Calu3 (cell line): ENCODE measurements around the gene APOL2. TPM values are rescaled to one million over a fixed set of nuclear protein-coding genes. Genes with fewer than 3 reads are reported as not detected.

Experiments used
- Bru-seq: library from RNA; stranded (reverse); fragments of 400-500 nt; gene quantifications from one replicate; lab custom pipeline; 2021; lab: Mats Ljungman, UMichigan
- BruChase-seq, 2 experiments: library from RNA; stranded (reverse); fragments of 400-500 nt; gene quantifications; one replicate each; lab custom pipeline; 2021; lab: Mats Ljungman, UMichigan
- BruUV-seq: library from RNA; stranded (reverse); fragments of 400-500 nt; replicated peaks from 2 replicates; lab custom pipeline; 2021; lab: Mats Ljungman, UMichigan
- CTCF ChIA-PET: fragments of 300-600 bp; sonication (Branson Sonifier 250); formaldehyde crosslinking; loops from one replicate; lab custom pipeline; 2022; ENCODE audit warnings: antibody characterized with exemption; lab: Charles Lee
- DNase-seq: peaks from one replicate; pipeline ENCODE4 v3.0.0; 2022
- H3K27ac Mint-ChIP-seq: one replicate; pipeline ENCODE4 v1.8.0; 2022; ENCODE audit warnings: mixed read lengths; ENCODE audit not compliant: unreplicated experiment
- H3K27me3 Mint-ChIP-seq: one replicate; pipeline ENCODE4 v1.8.0; 2022; ENCODE audit warnings: mixed read lengths; ENCODE audit not compliant: unreplicated experiment
- H3K36me3 Mint-ChIP-seq: one replicate; pipeline ENCODE4 v1.8.0; 2022; ENCODE audit warnings: mild to moderate bottlenecking, moderate library complexity, mixed read lengths; ENCODE audit not compliant: insufficient read depth, unreplicated experiment
- H3K4me1 Mint-ChIP-seq: one replicate; pipeline ENCODE4 v1.8.0; 2022; ENCODE audit warnings: mild to moderate bottlenecking, low read depth, mixed read lengths; ENCODE audit not compliant: unreplicated experiment
- H3K4me3 Mint-ChIP-seq: one replicate; pipeline ENCODE4 v1.8.0; 2022; ENCODE audit warnings: mild to moderate bottlenecking, low read depth, moderate library complexity, mixed read lengths; ENCODE audit not compliant: unreplicated experiment
- H3K9me3 Mint-ChIP-seq: one replicate; pipeline ENCODE4 v1.8.0; 2022; ENCODE audit warnings: low read depth, mixed read lengths; ENCODE audit not compliant: unreplicated experiment
- CTCF ChIP-seq: fragments of 200-600 bp; IDR thresholded peaks from one replicate; pipeline ENCODE4 v1.8.0; 2022; ENCODE audit warnings: antibody characterized with exemption; ENCODE audit not compliant: unreplicated experiment
- intact Hi-C: fragments of 100-400 bp; cut with micrococcal nuclease; formaldehyde crosslinking; loops from one replicate; pipeline ENCODE4 v1.10.0; 2022; ENCODE audit not compliant: unreplicated experiment
- long read RNA-seq: library from polyadenylated mRNA; stranded (forward); transcript quantifications from one replicate; pipeline ENCODE4 v2.0.0, GENCODE V29; 2022
- total RNA-seq: library from RNA; stranded (reverse); gene quantifications from 2 replicates; pipeline ENCODE4 v1.2.3, GENCODE V29; 2022

The APOL2 gene
- 90.1 and 154 TPM in 2 replicates for total RNA-seq
- Bru-seq, nascent RNA = percentile 97 among the genes with signal in this experiment
- BruChase-seq, experiment 1, labeled RNA remaining after a 6-hour chase = percentile 94 among the genes with signal in this experiment
- BruChase-seq, experiment 2, labeled RNA remaining after a 2-hour chase = percentile 95 among the genes with signal in this experiment
- long read RNA-seq, transcript APOL2-202 (5 exons, 2,551 nt) = major isoform, 39 of 73 reads
- long read RNA-seq, partial matches to known transcripts = 1 of 73 reads
- long read RNA-seq, other reads (novel, unspliced or antisense) = 28 of 73 reads

- peak within 1 kb of the TSS; percentile 95 for H3K27ac Mint-ChIP-seq
- no peaks in the 10 kb centered on the region for H3K27me3 Mint-ChIP-seq
- peak within 1 kb of the TSS; percentile 97 for H3K4me3 Mint-ChIP-seq
- DNase-seq = peak; percentile 92
- intact Hi-C loops = loop anchor here (2.0 to 5.0 kb wide), 2 partner anchors 13 to 288 kb away; partner anchors contain the start of genes APOL1 and EIF3D
- no TSS peak for BruUV-seq
- peak; percentile 67 for TF ChIP-seq CTCF
- peaks cover 52% of the 10 kb centered on the region for H3K36me3 Mint-ChIP-seq
- H3K4me1 Mint-ChIP-seq = peaks cover 66% of the 10 kb centered on the region
- CTCF ChIA-PET = interaction anchor here (0.9 to 4.3 kb wide), 5 partner anchors 12 to 45 kb away, joined by 3 to 63 read pairs (median 4); partner anchors contain the start of gene APOL1
- H3K9me3 Mint-ChIP-seq = peaks cover 4% of the 10 kb centered on the region
These were observed at the start of gene APOL2 for GRCh38 chr22:36239401-36240171. Gene APOL2, minus strand, starts transcription at chr22:36239527. Its CDS starts 6,365 bp downstream, at chr22:36233162.

- peaks cover 85% of the 10 kb centered on the region for H3K36me3 Mint-ChIP-seq
- CTCF ChIA-PET = no interaction called here
- H3K27ac Mint-ChIP-seq = no peak overlapping the region
- H3K4me1 Mint-ChIP-seq = peaks cover 5% of the 10 kb centered on the region
- DNase-seq = no peak
- TSS peak; percentile 95 for BruUV-seq
- TF ChIP-seq CTCF = no peak
- H3K4me3 Mint-ChIP-seq = no peak overlapping the region
- H3K27me3 Mint-ChIP-seq = no peaks in the 10 kb centered on the region
- intact Hi-C loops = no loop called here
- no peaks in the 10 kb centered on the region for H3K9me3 Mint-ChIP-seq
These were observed 49.5 kb upstream of the APOL2 start for GRCh38 chr22:36288571-36289405.

- no peak for DNase-seq
- no peaks in the 10 kb centered on the region for H3K9me3 Mint-ChIP-seq
- TF ChIP-seq CTCF = no peak
- CTCF ChIA-PET = interaction anchor here (0.6 kb wide), 1 partner anchor 126 kb away, joined by 3 read pairs; no protein-coding TSS in a partner anchor
- H3K4me3 Mint-ChIP-seq = no peak overlapping the region
- peaks cover 5% of the 10 kb centered on the region for H3K4me1 Mint-ChIP-seq
- intact Hi-C loops = no loop called here
- BruUV-seq = no TSS peak
- H3K27me3 Mint-ChIP-seq = no peaks in the 10 kb centered on the region
- H3K27ac Mint-ChIP-seq = no peak overlapping the region
- peaks cover 85% of the 10 kb centered on the region for H3K36me3 Mint-ChIP-seq
These were observed 48.7 kb upstream of the APOL2 start for GRCh38 chr22:36287881-36288515.
